Body of pancreas (tissue), 4 donors: ENCODE measurements around the gene PPP2R2B. TPM values are rescaled to one million over a fixed set of nuclear protein-coding genes. Genes with fewer than 3 reads are reported as not detected.

Source experiments
- ATAC-seq: fragments of 150-250 bp; one replicate; pipeline ENCODE4 v1.9.1; 2016
- DNase-seq, 4 donors: peaks; one replicate each; pipeline ENCODE4 v3.0.0-alpha.2; 2019
- H3K27ac ChIP-seq, 4 donors: fragments of 200-600 bp; sonication (generic); 1 replicate in 3 of 4; 2 replicates in 1 of 4; pipeline versions ENCODE4 v1.5.1 to v1.6.1; 2016 to 2019; ENCODE audit warnings: mild to moderate bottlenecking in 1 of 4, mixed read lengths in 1 of 4, moderate library complexity in 1 of 4
- H3K27me3 ChIP-seq, 2 donors: fragments of 200-600 bp; sonication (generic); one replicate each; pipeline ENCODE4 v1.6.0; 2016; ENCODE audit warnings: mild to moderate bottlenecking in 1 of 2
- H3K36me3 ChIP-seq, 2 donors: fragments of 200-600 bp; sonication (generic); replicated peaks in 1 of 2; 2 replicates each; pipeline ENCODE4 v1.5.1; 2016; ENCODE audit warnings: low read depth in 2 of 2; ENCODE audit not compliant: insufficient read depth in 1 of 2
- H3K4me1 ChIP-seq: fragments of 200-600 bp; sonication (generic); one replicate; pipeline ENCODE4 v1.6.0; 2016
- H3K4me3 ChIP-seq, 2 donors: fragments of 200-600 bp; sonication (generic); 1 replicate in 1 of 2; 2 replicates in 1 of 2; pipeline ENCODE4 v1.5.1; 2016 to 2019
- H3K9me3 ChIP-seq, 3 donors: fragments of 200-600 bp; sonication (generic); 1 replicate in 2 of 3; 2 replicates in 1 of 3; pipeline ENCODE4 v1.5.1; 2016
- POLR2A ChIP-seq, 3 donors: fragments of 450-650 bp; IDR thresholded peaks; one replicate each; pipeline ENCODE4 v1.6.1; 2016; ENCODE audit warnings: antibody characterized with exemption in 3 of 3, mild to moderate bottlenecking in 2 of 3
- WGBS, 2 donors: methylation state at CpG; one replicate each; pipeline ENCODE4 v1.1.5; 2017; 5-methylcytosine and 5-hydroxymethylcytosine counted together
- intact Hi-C: fragments of 100-400 bp; cut with DNase I; formaldehyde crosslinking; loops from one replicate; pipeline ENCODE4 v1.15.1; 2023
- total RNA-seq, 2 donors: library from RNA; depleted of rRNA; stranded (reverse); fragments of >200 nt; gene quantifications; one replicate each; pipeline ENCODE4 v1.1.0, GENCODE V29; 2016
- TF ChIP-seq, protein P1 (sequence below), 7 experiments: fragments of 450-650 bp in 4 of 7; fragments of 200-600 bp in 3 of 7; sonication (generic) in 3 of 7; IDR thresholded peaks; one replicate each; pipeline ENCODE4 v1.5.1; 2016 to 2019; ENCODE audit warnings: antibody characterized with exemption in 7 of 7

PPP2R2B gene
- total RNA-seq, 2 donors from 2014 or later: 0.26 TPM; not detected in 1

DNA sequence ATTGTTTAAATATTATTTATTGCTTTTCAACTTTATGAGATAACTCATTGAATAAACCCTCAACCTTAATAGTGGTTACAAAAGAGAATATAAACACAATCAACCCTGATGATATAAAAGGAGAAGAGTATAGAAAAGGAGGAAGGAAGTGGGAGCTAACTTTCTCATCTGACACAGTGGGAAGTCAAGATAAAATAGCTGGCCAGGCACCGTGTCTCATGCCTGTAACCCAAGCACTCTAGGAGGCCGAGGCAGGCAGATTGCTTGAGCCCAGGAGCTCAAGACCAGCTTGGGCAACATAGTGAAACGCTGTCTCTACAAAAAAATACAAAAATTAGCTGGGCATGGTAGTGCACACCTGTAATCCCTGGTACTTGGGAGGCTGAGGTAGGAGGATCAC is 93.5 kb downstream of the PPP2R2B start:
- H3K36me3 ChIP-seq: no peaks in the 10 kb centered on the region
- no peaks in the 10 kb centered on the region for H3K27me3 ChIP-seq
- TF ChIP-seq, protein P1, sequence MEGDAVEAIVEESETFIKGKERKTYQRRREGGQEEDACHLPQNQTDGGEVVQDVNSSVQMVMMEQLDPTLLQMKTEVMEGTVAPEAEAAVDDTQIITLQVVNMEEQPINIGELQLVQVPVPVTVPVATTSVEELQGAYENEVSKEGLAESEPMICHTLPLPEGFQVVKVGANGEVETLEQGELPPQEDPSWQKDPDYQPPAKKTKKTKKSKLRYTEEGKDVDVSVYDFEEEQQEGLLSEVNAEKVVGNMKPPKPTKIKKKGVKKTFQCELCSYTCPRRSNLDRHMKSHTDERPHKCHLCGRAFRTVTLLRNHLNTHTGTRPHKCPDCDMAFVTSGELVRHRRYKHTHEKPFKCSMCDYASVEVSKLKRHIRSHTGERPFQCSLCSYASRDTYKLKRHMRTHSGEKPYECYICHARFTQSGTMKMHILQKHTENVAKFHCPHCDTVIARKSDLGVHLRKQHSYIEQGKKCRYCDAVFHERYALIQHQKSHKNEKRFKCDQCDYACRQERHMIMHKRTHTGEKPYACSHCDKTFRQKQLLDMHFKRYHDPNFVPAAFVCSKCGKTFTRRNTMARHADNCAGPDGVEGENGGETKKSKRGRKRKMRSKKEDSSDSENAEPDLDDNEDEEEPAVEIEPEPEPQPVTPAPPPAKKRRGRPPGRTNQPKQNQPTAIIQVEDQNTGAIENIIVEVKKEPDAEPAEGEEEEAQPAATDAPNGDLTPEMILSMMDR (IDR thresholded peaks at IDR 0.05): no peak
- TF ChIP-seq POLR2A (IDR thresholded peaks at IDR 0.05): no peak
- intact Hi-C loops: no loop called here
- ATAC-seq (no peak), DNase-seq (peak in 1 of 4 donors; percentile 12)
- no peaks in the 10 kb centered on the region for H3K4me1 ChIP-seq
- no peak overlapping the region for H3K27ac ChIP-seq
- WGBS, 2 donors: 47 to 80% methylated on average over 3 of the region's 3 CpGs
- no peaks in the 10 kb centered on the region for H3K9me3 ChIP-seq
- H3K4me3 ChIP-seq: no peak overlapping the region

DNA sequence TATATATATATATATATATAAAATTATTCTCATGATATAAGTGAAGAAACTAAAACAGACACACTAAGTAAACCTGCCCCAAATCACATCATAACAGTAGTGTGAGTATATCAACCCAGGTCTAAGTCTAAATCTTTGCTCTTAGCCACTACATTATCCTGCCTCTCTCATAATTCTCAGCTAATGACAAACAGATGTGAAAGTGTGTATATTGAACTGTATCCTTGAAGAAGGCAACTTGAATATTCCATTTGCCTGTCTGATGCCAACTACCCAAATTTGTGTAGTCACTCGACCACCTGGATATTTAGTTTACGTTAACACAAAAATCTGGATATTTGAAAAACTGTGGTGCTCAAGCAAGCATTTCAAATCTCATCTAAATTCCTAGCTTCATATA is 97.4 kb downstream of the PPP2R2B start:
- WGBS, 2 donors: 77 to 84% methylated on average over 2 of the region's 2 CpGs

DNA sequence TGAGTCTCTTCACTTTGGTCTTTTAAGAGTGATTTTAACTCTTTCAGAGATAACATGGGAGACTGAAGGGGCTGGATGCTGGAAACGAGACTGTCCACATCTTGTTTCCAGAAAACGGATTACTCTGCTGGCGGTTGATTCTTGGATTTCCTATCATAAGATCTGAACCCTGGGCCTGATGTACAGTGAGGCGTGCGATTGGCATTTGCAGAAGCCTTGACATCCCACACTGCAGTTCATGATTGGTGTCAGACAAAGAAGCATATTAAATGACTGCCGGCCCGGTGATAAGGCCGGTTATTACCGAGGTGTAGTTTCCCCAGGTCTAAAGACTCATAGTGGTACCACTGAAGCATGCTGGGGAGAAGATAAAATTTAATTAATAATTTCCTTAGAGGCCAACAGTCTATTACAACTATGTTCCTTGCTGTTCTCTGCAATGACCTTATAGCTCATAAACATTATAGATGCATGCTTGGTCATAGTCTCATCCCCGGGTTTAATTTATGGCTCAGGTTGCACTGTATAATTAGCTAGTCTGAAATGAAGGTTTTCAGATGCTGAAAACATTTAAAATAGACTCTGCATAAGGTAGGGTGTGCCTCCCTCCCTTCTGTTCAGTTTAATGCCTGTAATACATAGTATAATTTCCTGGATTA is 99.2 kb downstream of the PPP2R2B start:
- intact Hi-C loops: no loop called here

More for the DNA sequence above, 97.4 kb downstream of the PPP2R2B start:
- Histone ChIP-seq H3K27me3 (no peaks in the 10 kb centered on the region), H3K27ac (no peak overlapping the region), H3K4me1 (no peaks in the 10 kb centered on the region), H3K36me3 (no peaks in the 10 kb centered on the region), H3K4me3 (no peak overlapping the region), H3K9me3 (no peaks in the 10 kb centered on the region)
- ATAC-seq (no peak), DNase-seq (no peak)
- intact Hi-C loops: no loop called here
- TF ChIP-seq, protein P1 (IDR thresholded peaks at IDR 0.05): no peak
- no peak for TF ChIP-seq POLR2A (IDR thresholded peaks at IDR 0.05)

DNA sequence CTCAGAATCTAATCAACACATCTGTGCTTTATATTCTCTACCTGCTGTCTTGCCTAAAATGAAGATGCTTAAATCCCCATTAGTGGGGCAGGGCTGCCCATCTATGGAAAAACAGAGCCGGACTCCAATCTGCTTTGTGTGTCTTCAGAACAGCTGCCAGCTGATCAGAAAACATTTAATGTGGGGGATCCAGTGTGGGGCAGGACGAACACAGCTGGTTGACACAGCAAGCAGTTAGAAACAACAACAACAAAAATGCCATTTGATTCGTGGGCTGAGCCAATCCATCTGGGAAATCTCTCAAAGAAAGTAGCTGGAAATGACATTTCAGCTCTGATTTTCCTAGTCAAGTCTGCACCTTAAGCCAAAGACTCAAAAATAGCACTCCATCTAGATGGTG is 99.8 kb downstream of the PPP2R2B start:
- no peak for DNase-seq
- no peak overlapping the region for H3K27ac ChIP-seq
- no peaks in the 10 kb centered on the region for H3K36me3 ChIP-seq
- 49 to 58% methylated on average over 3 of the region's 3 CpGs for WGBS, 2 donors
- intact Hi-C loops: no loop called here
- no peak overlapping the region for H3K4me3 ChIP-seq
- TF ChIP-seq, protein P1 (IDR thresholded peaks at IDR 0.05): no peak
- TF ChIP-seq POLR2A (IDR thresholded peaks at IDR 0.05): no peak
- ATAC-seq: no peak
- no peaks in the 10 kb centered on the region for H3K27me3 ChIP-seq
- no peaks in the 10 kb centered on the region for H3K9me3 ChIP-seq
- H3K4me1 ChIP-seq: no peaks in the 10 kb centered on the region

More for the DNA sequence above, 99.2 kb downstream of the PPP2R2B start:
- no peak for DNase-seq
- 87% methylated on average over 10 of the region's 10 CpGs for WGBS, 2 donors
- no peaks in the 10 kb centered on the region for H3K27me3 ChIP-seq
- ATAC-seq: no peak
- no peak overlapping the region for H3K27ac ChIP-seq
- TF ChIP-seq, protein P1 (IDR thresholded peaks at IDR 0.05): no peak
- TF ChIP-seq POLR2A (IDR thresholded peaks at IDR 0.05): no peak
- H3K36me3 ChIP-seq: no peaks in the 10 kb centered on the region
- no peaks in the 10 kb centered on the region for H3K4me1 ChIP-seq
- no peaks in the 10 kb centered on the region for H3K9me3 ChIP-seq
- no peak overlapping the region for H3K4me3 ChIP-seq

DNA sequence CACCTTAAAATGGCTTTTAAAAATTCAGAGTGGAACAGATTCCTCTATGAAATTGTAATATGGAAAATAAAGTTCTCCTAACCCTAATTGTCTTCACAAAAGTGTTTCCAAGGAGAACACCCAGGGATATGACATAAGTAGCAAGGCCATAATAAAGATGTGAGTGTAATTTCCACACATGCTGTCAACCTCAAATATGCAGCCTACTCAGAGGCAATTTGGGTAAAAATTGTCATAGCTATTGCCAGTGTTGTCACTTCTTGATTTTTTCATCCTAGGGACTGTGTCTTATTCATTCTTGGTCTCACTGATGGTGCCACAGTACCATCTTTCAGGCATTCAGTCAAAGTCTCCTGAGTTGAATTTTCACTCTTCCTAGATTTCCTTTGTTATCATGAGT is 100.3 kb downstream of the PPP2R2B start:
- no peak for DNase-seq
- no peak for TF ChIP-seq POLR2A (IDR thresholded peaks at IDR 0.05)
- TF ChIP-seq, protein P1 (IDR thresholded peaks at IDR 0.05): no peak
- Histone ChIP-seq H3K9me3 (no peaks in the 10 kb centered on the region), H3K27ac (no peak overlapping the region), H3K4me3 (no peak overlapping the region), H3K4me1 (no peaks in the 10 kb centered on the region), H3K36me3 (no peaks in the 10 kb centered on the region), H3K27me3 (no peaks in the 10 kb centered on the region)
- ATAC-seq: no peak
- intact Hi-C loops: no loop called here
